Fibroblast of the conjunctiva (primary cell): ENCODE data around the gene USP31.

Source experiments
- DNase-seq: peaks from one replicate; pipeline ENCODE4 v3.0.0-alpha.2; 2010; ENCODE audit warnings: low read depth

The USP31 gene

DNA sequence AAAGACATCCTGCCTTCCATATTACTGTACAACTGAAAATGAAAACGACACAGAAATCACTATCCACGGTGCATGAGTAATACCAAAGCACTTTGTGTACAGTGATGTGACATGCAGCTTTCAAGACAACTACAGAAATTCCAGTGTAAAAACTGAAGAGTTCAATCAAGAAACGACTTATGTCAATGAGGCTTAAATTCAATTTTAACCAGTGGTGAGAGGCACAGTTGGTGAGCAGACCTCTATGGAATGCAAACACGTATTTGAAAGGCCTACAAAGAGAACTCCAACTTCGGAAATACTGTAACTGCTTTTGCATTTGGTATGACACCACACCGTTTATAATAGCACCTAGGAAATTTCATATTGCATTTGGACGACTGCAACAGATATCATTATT, 87.6 kb downstream of the USP31 start:
- DNase-seq: no peak

DNA sequence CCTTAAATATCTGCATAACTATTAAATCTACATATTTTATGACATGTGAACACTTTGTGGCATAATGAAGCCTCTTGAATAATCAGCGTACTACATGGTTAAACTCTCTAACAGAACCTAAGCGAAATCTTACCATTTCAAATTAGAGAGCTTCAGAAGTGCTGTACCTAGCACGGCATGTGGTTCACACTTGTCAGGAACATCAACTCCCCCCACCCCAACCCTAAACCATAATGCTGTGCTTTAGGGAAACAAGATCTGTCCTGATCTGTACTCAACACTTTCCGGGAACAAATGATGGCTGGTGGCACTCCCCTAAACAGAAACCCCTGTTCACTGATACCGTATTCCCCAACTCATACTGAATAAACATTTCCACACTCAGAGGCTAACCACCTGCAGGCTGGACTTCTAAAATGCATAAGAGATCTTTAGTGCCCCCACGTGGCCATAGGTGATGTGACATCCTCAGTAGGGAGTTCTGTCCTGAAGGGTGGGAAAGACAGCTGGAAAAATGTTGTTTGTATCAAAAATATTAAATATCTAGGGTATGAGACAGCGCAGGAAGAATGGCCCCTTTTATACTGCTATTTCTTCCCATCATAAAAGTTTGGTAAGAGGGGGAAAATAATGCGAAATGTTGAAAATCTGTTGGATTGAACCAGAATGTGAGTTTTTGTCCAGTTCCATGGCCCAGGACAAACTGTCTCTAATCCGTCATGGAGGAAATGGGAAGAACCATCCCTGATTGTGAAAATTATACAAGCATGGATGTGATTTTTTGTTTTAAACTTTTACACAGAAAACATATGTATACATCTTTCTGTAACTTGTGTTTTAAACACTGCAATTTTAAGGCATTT, 88.6 kb downstream of the USP31 start:
- peak; percentile 58 for DNase-seq

DNA sequence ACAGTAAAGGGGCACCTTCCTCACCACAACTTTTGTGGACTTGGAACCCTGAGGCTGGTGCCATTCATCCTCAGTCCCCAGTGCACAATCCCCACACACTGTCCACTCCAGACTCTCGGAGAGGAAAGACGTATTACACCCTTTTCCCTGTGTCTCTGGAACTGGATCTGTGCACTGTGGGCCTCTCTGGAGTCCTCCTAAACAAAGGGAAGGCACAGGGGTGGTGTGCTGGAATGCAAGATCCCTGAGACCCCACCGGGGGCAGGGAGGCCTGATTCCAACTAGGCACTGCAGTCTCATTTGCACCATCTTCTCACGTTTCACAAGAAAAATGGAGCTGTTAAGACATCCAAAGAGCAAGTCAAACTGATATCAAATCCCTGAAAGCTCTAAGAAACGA, 89.8 kb downstream of the USP31 start:
- no peak for DNase-seq

DNA sequence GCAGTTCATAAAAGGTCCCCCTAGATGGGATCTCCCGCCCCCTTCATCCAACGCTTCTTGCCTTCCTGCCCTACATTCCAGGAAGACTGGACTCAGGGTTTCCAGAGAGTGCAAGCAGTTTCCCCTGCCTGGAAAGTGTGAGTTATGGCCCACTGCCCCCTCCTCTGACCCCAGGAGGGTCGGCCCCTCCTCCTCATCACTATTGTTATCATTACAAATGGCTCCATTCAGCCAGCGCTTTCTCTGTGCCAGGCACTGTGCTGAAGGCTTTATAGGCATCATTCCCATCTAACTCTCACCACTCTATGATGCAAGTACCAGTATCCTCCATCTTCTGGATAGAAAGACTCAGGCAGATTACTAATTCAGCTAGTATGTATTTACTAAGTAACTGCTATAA, 90.7 kb downstream of the USP31 start:
- no peak for DNase-seq

DNA sequence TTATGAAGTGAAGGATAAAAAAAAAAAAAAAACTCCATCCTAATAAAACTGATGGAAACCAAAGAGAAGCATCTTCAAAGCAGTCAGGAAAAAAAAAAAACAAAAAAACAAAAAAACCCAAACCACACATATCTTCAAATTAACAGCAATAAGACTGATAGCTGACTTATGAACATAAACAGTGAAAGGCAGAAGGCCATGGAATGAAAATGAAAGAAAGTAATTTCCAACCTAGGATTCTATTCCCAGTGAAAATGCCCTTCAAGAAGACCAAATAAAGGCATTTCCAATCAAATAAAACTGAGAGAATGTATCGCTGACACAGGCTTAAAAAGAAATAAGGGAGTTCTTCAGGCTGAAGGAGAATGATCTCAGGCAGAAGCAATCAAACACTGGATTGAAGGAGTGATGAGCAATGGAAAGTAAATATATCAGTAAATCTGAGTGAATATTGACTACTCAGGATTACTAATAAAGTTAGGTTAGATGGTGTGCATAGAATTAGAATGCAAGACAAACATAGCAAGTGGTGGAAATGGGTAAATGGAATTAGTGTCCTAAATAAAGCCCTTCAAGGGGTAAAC, 92.1 kb downstream of the USP31 start:
- no peak for DNase-seq

DNA sequence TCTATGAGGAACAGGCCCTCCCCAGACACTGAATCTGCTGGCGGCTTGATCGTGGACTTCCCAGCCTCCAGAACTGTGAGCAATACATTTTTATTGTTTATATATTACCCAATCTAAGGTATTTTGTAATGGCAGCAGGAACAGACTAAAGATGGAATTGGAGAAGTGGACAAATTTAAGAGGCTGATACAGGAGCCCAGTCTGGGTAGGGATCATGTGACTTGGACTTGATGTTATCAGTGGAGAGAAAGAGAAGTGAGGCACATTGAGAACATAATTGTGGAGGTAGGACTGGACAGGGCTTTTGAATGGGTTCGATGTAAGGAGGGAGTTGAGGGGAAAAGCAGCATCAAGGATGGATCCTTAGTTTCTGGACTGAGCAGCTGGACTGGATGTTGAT, 93.8 kb downstream of the USP31 start:
- DNase-seq: no peak

DNA sequence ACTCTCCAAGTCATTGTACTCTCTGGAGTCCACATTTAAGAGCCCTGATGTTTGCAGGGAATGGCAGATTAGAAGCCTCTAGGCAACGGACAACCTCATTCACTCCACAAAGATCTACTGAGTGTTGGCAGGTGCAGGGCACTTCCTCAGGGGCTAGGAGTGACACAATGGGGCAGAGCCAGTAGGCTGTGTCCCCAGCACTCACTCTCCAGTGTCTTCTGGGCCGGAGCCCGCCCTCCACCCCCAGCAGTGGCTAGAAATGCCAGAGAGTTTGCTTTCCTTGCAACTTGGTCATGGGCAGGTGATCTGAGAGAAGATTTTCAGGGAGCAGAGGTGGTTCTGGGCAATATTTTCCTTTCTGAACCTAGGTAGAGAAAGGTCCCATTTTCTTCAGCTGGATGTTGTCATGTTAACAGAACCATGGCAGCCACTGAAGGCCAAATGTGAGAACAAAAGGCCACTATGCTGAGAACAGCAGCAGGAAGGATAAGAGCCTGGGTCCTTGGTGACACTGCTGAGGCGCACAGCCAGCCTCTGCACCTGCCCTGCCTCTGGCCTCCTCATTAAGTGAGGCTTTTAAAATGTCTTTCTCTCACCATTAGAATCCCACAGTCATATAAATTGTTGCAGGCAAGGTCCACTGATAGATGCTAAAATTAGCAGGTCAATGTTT, 96.2 kb downstream of the USP31 start:
- DNase-seq: no peak

DNA sequence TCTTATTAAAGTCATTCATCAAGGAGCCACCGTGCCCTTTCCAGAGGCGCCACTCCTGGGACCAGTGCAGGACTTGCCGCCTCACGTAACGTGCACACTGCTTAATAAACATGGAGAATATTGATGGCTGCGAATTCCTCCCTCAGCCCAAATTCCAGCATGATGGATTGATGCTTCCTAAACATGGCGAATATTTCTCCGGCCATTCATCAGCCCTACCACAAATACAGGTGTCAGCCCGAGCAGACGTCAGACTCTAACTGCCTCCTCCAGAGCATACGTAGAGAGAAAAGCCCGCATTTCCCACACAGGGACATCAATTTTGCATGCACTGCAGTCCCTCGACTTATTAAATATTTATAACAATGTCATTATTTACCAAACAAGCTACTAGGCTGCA, 97.0 kb downstream of the USP31 start:
- DNase-seq: no peak

DNA sequence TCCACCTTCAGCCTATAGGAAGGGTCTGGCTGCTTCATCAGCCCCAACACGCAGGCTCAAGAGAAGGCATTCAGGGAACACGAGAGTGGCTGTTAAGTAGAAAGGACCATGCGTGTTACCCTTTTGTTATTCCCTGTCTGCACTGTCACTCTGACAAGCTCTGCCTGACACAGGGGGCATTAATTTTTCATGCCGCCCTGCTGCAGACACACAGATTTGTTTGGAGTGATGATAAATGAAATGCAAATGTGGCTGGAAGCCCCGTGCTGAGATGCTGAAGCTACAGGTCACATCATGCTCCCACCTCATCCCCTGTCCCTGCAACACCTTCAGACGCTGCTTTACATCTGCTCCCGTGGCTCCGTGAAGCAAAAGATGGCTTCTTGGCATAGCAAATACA, 97.7 kb downstream of the USP31 start:
- no peak for DNase-seq

DNA sequence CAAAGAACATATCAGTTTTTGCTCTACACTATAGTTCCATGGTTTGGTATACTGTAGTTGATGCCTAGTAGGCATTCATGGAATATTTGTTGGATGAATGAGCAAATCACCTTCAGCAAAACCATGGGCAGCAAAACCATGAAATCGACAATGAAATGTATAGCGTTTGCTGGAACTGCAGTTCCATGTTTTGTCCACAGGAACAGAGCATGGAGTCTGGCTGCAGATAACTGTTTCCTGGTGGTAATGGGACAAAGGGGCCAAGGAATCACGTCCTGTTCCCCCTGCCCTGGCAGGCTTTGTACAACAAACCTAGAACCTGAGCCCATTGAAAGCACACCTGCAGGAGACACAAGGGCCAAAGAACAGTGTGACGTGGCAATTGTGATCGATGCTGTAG, 101.1 kb downstream of the USP31 start:
- no peak for DNase-seq

DNA sequence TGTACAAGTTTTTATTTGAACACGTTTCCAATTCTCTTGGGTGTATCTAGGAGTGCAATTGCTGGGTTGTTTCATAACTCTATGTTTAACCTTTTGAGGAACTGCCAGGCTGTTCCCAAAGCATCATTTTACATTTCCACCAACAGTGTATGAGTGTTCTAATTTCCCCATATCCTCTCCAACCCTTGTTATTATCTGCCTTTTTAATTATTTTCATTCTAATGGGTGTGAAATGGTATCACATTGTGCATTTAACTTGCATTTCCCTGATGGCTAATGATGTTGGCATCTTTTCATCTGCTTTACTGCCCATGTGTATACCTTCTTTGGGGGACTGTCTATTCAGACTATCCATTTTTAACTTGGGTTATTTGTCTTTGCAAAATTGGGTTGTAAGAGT, 104.2 kb downstream of the USP31 start:
- no peak for DNase-seq

DNA sequence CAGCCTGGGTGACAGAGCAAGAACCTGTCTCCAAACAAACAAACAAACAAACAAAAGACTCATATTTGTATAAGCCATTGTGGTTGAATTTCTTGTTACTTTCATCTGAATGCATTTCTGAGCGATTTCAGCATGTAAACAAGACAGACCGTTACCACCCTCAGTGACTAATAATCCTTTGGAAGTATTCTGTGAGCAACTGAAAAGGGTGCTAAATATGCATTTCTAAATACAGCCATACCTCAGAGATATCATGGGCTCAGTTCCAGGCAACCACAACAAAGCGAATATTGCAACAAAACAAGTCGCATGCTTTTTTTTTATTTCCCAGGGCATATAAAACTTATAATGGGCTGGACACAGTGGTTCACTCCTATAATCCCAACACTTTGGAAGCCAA, 109.0 kb downstream of the USP31 start:
- no peak for DNase-seq

DNA sequence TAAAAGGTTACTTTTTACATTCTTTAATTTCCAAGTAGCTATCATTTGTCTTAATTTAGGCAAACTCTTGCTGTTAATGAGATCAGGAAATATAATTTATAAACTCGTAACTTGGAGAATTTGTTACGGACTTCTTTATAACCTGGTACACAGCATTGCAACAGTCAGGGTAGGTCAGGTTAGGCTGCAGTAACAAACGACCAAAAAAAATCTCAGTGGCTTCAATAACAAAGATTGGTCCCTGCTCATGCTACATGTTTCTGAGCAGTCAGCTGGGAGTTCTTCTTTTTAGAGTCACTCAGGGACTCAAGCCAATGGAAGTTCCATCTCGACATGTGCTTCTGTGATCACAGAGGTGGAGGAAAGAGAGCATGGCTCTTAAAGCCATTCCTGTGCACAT, 110.1 kb downstream of the USP31 start:
- DNase-seq: no peak

DNA sequence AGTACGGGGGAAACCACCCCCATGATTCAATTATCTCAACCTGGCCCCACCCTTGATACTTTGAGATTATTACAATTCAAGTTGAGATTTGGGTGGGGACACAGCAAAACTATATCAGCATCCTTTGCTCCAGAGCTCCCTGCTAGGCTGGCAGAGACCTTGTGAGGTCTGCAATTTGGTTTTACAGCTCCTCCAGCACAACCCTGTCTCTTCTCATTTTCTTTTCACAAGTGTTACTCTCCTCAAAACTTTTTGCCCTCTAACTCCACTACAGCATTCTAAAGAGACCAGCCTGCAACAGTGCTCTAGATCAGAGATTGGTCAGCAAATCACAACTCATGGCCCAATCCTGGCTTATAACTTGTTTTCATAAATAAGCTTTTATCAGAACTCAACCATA, 114.0 kb downstream of the USP31 start:
- DNase-seq: no peak

DNA sequence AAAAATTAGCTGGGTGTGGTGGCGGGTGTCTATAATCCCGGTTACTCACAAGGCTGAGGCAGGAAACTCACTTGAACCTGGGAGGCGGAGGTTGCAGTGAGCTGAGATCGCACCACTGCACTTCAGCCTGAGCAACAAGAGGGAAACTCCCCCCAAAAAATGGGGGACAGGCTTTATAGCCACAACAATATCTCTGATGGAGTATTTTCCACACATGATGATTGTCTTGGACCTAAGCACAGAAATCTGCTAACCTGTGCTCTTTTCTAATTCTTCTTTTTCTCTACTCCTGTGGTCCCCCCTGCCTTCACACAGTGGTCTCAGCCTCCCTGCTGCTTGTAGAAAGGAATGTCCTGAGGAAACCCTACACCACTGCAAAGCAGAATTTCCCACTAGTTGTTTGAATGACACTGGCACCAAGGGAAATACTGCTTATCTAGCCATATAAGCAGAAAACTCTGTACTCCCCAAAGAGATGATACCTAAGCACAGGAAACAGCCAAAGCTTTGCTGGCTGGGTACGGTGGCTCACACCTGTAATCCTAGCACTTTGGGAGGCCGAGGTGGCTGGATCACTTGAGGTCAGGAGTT, 117.6 kb downstream of the USP31 start:
- DNase-seq: no peak

DNA sequence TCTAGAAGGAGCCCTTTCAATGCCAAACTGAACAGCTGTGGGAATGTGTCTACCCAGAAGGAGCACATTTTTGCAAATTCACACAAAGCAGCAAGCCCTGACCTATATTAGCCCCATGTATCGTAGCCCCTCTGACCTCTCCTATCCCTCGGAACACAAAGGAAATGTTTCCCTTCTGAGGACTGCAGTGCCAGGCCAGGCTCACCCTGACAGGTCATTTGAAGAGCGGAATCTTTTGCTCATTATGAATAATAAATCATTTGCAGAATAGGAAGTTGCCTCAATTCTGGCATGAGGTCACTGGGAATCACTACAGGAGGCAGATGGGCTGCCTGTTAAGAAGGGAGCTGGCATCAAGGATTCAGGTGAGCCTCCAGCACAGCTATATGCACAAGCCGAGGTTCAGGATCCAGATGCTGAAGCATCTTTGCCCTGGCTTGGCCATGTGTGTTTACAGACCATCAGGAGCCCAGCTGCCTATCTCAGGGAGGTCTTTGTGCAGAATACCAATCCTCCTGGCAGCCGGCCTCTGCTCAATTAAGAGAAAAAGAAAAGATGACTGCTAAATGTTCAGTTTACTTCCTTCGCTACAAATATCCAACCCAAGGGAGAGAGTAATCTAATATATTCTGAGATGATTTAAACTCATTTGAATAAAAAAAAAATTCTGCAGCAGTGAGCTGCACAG, 119.4 kb downstream of the USP31 start:
- no peak for DNase-seq

DNA sequence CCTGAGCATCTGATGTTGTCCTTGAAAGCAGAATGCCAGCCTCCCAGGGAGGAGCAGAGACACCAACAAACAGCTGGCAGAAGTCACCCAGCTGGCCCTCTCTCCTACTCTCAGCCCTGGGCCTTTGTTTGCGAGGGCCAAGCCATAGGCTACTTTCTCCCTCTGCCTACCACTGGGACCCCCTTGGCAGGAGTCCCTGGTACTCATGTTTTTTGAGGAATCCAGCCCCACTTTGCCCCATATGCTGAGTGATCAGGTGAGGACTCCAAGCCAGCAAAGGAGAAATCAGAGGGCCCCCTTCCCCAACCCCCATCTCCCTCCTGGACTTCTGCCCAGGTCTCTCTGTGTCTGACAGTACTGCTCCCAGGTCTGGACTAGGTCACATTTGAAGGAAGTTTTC, 121.9 kb downstream of the USP31 start:
- no peak for DNase-seq

DNA sequence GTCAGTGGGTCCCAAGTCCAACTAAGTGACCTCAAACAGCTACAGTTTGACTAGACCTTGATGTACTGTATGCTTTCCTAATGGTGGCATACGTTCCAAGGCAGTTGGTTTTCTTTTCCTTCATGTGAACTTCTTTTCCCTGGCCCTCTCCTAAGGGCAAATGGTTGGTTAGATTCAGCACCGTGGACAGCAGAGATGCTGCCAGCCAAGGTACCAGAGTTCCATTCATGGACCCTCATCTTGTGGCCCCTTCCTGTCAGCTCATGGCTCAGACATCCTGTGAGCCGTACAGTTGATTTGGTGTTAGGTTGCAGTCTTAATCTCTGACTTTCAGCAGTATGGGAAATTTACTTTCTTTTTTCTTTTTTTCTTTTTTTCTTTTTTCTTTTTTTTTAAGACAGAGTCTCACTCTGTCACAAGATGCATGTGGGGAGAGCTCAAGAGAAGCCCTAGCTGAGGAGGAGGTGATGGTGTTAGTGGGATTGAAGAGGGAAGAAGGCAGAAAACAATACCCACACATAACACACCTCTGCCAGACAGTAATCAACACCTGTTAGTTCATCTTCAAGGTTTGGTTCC, 122.4 kb downstream of the USP31 start:
- no peak for DNase-seq

DNA sequence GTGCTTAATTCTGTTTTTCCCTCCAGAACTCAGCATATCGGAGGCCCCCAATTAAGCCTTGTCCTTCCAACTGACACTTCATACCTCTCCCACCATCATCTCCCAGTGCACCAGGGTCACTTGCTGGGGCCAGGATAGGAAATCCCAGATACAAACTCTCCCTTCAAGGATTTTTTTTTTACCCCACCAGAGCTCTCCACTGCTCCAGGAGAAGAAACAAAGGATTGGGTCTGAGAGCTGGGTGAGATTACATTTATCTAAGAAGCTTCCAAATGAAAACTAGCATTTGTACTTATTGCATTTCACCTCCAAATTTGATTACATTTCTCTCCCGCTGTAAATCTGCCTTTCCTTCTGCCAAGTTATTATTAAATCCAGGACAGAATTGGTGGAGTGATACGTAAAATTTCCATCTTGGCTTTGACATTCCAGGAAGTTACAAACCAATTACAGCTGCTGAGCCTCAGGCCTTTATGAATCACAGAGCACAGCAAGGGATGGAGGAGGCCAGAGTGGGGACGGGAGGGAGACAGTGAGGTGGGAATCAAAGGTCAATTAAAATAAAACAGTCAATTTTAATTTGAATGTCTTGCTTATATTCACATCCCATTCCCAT, 123.5 kb downstream of the USP31 start:
- peak; percentile 16 for DNase-seq

DNA sequence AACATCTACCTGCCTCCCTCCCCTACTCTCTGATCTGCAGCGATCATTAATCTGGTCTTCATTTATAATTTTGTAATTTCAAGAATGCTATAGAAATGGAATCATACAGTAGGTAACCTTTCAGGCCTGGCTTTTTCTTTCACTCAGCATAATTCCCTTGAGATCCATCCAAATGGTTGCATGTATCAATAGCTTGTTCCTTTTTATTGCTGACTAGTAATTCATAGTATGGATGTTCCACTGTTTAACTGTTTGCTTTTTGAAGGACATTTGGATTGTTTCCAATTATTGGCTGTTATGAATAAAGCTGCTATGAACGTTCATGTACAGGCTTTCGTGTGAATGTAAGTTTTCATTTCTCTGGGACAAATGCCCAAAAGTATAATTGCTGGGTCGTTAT, 125.2 kb downstream of the USP31 start:
- no peak for DNase-seq

DNA sequence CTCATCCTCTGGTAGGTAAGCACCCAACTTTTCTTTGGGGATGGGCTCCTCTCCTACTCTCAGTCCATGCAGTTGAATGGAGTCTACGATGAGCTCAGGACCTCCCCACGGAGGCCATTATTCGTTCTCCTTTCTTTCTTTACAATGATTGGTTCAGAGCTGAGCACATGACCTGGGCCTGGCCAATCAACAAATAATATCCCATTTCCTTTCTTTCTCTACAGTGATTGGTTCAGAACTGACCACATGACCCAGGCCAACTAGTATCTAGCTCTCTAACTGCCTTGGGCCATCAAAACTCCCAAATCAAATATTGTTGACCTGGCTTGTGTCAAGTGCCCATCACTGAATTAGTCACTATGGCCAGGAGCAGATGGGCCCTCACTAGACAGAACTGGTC, 129.2 kb downstream of the USP31 start:
- no peak for DNase-seq

DNA sequence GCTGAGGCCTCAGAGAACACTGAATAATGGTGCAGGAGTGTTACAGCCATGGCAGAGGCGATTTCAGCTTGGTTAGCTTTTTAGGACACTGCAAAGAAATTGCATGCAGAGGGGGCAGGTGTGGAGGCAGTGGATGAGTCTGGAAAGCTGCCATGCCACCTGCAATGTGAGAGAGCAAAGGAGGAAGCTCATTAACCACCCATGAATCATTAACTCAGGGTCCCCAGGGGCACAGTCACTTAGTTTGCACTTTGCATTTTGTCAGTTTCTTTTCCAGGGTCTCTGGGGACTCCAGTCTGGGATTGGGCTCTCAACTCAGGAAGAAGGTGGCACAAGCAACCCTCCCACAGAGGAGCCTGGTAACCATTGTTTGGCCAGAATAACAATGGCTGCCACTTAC, 132.9 kb downstream of the USP31 start:
- no peak for DNase-seq
